Upper lobe of left lung (tissue), 4 donors: ENCODE data around the gene TIAL1.

Experiments
- EP300 ChIP-seq, 4 donors: sonication (generic); formaldehyde crosslinking; IDR thresholded peaks; one replicate each; pipeline ENCODE4 v1.5.1; 2017; ENCODE audit warnings: antibody characterized with exemption in 4 of 4, control low read depth in 2 of 4
- POLR2A ChIP-seq, 4 donors: fragments of 450-650 bp; IDR thresholded peaks; one replicate each; pipeline ENCODE4 v1.5.1; 2016 to 2017; ENCODE audit warnings: antibody characterized with exemption in 4 of 4, mild to moderate bottlenecking in 2 of 4
- TF ChIP-seq, protein P1 (sequence below), 6 experiments: fragments of 450-650 bp in 4 of 6; fragments of 200-600 bp in 2 of 6; sonication (generic) in 2 of 6; IDR thresholded peaks; one replicate each; pipeline ENCODE4 v1.5.1; 2016 to 2019; ENCODE audit warnings: antibody characterized with exemption in 6 of 6

DNA sequence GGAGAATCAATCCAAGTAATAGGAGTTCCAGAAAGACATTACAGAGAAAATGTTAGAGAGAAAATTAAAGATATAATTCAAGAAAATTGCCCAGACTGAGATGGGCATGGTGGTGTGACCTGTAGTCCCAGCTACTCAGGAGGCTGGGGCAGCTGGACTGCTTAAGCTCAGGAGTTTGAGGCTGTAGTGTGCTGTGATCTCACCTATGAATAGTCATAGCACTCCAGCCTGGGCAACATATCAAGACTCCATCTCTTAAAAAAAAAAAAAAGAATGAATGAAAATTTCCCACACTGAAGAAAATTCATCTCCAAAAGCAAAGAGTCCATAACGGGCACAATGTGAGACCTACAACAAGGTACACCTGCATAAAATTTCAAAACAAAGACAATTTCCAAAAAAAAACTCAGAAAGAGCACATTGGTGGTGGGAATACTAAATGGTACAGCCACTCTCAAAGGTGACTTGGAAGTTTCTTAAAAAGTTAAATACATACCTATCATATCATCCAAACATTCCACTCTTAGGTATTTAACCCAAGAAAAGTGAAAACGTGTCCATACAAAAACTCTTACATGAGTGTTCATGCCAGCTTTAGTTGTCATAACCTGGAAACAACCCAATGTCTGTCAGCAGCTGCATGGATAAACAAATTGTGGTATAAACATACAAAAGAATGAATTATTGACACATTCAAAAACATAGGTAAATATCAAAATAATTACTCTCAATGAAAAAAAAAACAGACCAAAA lies 47.3 kb downstream of the TIAL1 start:
- TF ChIP-seq, protein P1, sequence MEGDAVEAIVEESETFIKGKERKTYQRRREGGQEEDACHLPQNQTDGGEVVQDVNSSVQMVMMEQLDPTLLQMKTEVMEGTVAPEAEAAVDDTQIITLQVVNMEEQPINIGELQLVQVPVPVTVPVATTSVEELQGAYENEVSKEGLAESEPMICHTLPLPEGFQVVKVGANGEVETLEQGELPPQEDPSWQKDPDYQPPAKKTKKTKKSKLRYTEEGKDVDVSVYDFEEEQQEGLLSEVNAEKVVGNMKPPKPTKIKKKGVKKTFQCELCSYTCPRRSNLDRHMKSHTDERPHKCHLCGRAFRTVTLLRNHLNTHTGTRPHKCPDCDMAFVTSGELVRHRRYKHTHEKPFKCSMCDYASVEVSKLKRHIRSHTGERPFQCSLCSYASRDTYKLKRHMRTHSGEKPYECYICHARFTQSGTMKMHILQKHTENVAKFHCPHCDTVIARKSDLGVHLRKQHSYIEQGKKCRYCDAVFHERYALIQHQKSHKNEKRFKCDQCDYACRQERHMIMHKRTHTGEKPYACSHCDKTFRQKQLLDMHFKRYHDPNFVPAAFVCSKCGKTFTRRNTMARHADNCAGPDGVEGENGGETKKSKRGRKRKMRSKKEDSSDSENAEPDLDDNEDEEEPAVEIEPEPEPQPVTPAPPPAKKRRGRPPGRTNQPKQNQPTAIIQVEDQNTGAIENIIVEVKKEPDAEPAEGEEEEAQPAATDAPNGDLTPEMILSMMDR (IDR thresholded peaks at IDR 0.05): no peak
- no peak for TF ChIP-seq POLR2A (IDR thresholded peaks at IDR 0.05)
- no peak for TF ChIP-seq EP300 (IDR thresholded peaks at IDR 0.05)
